Measurements from ENCODE around the gene CSKMT.
"Not testable (repeated sequence)": the region's sequence is repeated elsewhere in the genome, so short reads cannot be mapped to it uniquely, and the experiment has no call there.

Gene CSKMT

GRCh38 chr11:62671608-62672389 lies 6.7 kb downstream of the CSKMT start, which contains the start of the genes LBHD1 and UQCC3:
Gene LBHD1, minus strand, starts transcription at chr11:62672267. Its CDS starts 2,236 bp downstream, at chr11:62670031.
Gene UQCC3, plus strand, starts transcription at chr11:62671673. Its CDS starts 73 bp downstream, at chr11:62671746.
- TF ChIP-seq CTCF (IDR thresholded peaks at IDR 0.05; ENCODE audit: low read depth, low read length) = no peak
- peak; percentile 53 for DNase-seq (ENCODE audit: extremely low read depth, low read depth)

GRCh38 chr11:62673196-62673525 lies 8.0 kb downstream of the CSKMT start:
- no peak for DNase-seq (ENCODE audit: extremely low read depth, low read depth)

GRCh38 chr11:62675415-62675814 lies 10.3 kb downstream of the CSKMT start:
- DNase-seq (ENCODE audit: extremely low read depth, low read depth) = not testable (repeated sequence)

More at GRCh38 chr11:62673196-62673525, 8.0 kb downstream of the CSKMT start:
- TF ChIP-seq CTCF (IDR thresholded peaks at IDR 0.05; ENCODE audit: low read depth, low read length) = no peak

- TF ChIP-seq CTCF (IDR thresholded peaks at IDR 0.05; ENCODE audit: low read depth, low read length) = no peak
- DNase-seq (ENCODE audit: extremely low read depth, low read depth) = no peak
Observed at GRCh38 chr11:62676698-62677097, 11.6 kb downstream of the CSKMT start.

GRCh38 chr11:62677156-62677555 lies 12.0 kb downstream of the CSKMT start:
- no peak for TF ChIP-seq CTCF (IDR thresholded peaks at IDR 0.05; ENCODE audit: low read depth, low read length)
- no peak for DNase-seq (ENCODE audit: extremely low read depth, low read depth)

- DNase-seq (ENCODE audit: extremely low read depth, low read depth) = no peak
- no peak for TF ChIP-seq CTCF (IDR thresholded peaks at IDR 0.05; ENCODE audit: low read depth, low read length)
Observed at GRCh38 chr11:62677714-62678113, 12.6 kb downstream of the CSKMT start.

- no peak for DNase-seq (ENCODE audit: extremely low read depth, low read depth)
- TF ChIP-seq CTCF (IDR thresholded peaks at IDR 0.05; ENCODE audit: low read depth, low read length) = no peak
Observed at GRCh38 chr11:62678433-62678769, 13.3 kb downstream of the CSKMT start.
